Stimulated activated CD8-positive, alpha-beta memory T cell treated with anti-CD3 and anti-CD28 coated beads, Interleukin-15, amount 100 ng/mL, for 48 hours (primary cell): ENCODE measurements around the gene ETV6.
"Not testable (repeated sequence)": the region's sequence is repeated elsewhere in the genome, so short reads cannot be mapped to it uniquely, and the experiment has no call there.

Experiments used
- DNase-seq, 2 donors: peaks; one replicate each; pipeline ENCODE4 v3.0.0-alpha.2; 2020; ENCODE audit warnings: low read depth in 2 of 2

The ETV6 gene

DNA sequence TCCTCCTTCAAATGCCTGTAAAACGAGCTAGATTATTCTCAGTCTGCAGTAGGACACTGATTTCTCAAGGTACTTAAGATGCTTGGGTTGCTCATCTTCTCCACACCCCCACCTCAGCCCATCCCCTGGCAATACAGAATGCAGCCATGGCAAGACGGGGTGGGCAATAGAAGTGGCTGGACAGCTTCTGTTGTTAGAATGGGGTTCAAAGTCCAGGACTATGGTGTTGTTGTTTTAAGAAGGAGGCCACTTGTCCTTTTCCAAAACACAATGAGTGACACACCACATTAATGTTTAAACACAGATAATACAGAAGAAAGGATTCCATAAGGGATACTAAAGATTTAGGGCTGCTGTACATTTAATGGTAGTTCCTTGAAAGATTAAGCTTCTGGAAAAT, 232.4 kb downstream of the ETV6 start:
- no peak for DNase-seq

DNA sequence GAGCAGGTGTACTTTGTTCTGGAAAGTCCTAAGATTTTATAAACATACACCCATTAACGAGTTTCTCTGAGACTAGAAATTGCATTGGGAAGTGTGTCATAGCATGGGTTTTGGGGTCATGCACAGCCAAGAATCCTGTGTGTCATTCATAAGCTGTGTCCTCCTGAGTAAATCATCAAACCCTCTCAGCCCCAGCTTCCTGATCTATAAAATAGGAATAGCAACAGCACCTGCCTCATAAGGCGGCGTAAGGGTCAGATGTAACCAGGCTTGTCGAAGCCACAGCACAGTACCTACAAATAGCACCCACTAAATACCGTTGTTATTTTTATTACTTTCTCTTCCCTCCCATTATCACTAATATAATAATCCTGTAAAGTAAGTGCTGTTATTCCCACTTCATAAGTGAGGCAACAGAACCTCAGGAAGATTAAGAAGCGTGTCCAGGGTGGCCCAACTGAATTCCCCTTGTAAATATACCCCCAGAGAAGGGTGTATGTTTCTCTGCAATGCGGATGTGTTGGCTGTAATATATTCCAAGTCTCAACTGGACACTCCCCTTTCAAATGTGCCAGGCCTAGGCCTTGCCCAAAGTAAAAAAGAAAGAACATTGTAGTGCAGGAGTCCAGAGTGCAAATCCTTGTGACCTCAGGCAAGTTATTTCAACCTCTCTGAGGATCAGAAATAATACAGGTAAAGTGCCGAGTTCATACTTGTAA, 233.0 kb downstream of the ETV6 start:
- no peak for DNase-seq

DNA sequence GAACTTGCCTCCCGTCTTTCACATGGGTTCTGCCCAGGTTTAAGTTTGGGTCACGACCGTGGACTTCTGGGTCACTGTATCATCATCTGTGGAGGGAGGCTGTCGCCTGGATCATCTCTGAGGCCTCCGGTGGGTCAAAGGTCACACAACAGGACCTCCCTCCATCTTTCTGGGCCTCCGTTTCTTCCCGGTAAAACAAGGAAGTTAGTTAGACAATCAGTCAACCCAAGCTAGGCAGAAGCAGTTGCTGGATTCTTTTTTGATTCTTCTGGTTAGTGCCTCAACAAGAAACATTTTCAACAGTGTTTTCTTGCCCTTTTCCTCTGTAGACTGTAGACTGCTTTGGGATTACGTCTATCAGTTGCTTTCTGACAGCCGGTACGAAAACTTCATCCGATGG, 234.6 kb downstream of the ETV6 start:
- no peak for DNase-seq

DNA sequence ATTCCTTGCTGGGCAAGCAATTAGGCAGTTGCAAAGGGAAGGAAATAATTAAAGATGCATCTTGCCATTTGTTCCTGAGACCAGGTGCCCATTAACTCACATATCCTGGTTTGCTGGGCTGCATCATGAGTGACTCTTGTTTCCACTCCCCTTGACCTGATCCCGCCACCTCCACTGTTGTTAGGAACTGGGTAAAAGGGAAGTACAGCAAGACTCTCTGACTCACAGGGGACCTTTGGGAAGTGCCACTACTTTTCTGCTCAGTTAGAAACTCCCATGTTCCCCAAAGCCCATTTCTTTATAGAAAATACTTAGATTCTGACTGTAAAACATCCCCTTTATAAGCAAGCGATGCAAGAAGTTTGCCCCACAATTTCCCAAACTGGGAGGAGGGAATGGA, 235.2 kb downstream of the ETV6 start:
- DNase-seq: no peak

DNA sequence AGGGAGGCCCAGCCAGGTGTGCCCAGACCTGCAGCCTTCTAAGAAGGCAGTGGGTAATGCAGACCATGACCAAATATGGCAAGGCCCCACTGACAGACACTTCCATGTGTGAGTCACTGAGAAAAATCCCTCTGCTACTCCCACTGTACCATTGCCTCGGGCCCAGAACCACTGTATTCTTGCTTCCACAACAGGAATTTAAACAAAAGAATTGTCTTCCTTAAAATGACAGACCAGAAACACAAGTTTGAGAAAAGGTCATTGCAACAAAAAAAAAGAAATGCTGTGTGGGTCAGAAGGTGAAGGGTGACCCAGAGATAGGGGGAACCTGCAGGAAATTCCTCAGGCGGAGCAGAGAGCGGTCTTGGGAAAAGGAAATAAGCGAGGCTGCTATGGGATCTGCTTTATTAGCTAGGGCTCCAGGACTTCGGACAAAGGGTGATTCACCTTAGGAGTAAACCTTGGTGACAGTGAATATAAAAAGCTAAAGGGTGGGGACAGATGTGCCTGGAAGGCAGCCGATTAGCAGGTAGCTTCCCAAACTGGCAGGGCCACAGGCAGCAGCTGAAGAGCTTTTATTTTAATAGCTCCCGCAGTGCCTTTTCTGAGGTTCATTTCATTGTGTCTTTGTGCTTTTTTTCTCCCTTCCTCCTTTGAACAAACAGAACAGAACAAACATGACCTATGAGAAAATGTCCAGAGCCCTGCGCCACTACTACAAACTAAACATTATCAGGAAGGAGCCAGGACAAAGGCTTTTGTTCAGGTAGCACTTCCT, 236.0 kb downstream of the ETV6 start:
- no peak for DNase-seq

DNA sequence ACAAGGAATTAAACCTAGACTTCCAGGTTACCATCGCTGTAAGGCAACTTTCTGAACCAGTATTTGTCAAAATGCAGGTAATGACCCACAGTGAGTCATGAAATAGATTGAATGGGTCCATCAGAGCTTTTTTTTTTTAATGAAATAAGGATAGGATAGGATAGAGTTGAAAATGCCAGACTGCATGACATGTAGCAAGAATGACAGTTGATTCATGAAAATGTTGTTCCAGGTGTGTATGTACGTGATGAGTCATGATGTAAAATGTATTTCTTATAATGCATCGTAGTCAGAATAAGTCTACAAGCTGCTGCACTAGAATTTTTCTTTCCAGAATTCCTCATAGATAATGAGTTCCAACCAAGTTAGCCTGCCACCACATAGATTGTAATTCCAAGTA, 236.9 kb downstream of the ETV6 start:
- DNase-seq: no peak

DNA sequence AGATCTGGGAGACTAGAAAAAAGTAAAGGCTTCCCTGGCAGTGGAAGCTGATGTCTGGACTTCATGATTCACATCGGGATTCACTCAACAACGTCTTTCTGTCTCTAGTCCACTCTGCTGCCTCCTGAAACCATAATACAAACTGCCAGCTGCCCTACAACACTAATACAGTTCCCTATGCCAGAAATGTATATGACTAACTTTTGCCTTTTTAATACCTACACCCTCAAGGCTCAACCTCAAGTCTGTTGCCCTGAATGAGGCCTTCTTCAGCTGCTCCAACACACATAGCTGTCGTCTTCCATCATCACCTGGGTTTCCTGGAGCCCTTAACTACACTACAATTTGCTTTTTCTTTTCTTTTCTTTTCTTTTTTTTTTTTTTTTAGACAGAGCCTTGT, 238.6 kb downstream of the ETV6 start:
- DNase-seq: no peak

DNA sequence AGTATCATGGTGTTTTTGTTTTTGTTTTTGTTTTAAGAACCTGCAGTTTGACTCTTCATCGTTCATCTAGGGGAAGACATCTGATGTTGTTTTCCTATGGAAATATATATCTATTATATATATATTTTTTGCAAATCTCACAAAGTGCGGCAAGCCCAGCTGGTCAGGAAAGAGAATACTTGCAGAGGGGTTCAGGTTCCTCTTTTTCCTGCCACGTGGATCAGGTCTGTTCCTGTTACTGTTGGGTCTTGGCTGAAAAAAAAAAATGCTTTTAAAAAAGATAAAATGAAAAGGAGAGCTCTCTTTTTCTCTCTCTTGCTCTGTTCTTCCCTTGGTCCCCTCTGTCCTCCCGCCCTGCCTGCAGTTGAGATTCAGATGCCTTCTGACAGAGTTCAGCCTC, 241.9 kb downstream of the ETV6 start:
- no peak for DNase-seq

DNA sequence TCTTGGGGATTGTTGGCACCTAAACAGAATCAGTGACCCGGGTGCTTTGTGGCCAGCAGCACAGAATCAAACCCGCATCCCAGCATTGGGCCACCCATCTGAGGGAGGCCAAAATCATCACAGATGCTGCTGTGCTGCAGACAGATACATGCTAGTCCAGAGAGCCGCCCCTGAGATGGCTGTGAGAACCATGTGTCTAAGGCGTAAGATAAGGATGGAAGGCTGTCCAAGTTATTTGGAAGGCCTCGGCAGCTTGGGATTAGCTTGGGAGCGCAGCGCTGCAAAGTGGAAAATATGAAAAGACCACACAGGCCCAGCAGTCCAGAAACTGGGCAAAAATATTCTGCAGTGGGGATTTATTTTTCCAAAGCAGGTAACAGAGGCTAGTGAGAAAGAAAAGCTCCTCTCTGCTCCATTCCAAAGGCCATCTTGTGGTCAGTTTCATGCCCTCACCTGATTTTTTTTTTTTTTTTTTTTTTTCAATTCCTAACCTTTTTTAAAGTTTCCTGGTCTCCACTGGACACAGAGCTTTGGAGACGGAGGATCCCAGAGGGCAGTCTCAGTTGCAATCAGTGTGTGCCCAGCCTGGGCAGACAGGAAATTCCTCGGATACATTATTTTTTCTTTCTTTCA, 242.4 kb downstream of the ETV6 start:
- DNase-seq: no peak

DNA sequence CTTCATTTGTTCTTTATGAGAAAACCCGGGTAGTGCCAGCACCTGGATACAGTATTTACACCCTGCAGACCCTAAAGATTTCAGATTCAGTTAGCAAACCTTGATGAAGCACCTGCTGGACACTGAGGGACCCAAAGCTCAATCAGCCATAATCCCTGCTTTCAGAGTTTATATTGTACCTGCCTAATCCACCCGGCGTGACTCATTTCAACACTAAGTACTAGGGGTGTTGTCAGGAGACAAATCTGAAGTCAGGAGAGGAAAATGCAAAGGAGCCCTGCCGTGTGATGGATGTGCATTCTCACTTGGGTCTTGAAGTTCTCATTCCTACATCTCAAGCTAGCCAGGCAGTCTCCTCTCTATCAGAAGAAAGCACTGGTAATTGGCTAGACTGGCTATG, 244.5 kb downstream of the ETV6 start:
- no peak for DNase-seq

DNA sequence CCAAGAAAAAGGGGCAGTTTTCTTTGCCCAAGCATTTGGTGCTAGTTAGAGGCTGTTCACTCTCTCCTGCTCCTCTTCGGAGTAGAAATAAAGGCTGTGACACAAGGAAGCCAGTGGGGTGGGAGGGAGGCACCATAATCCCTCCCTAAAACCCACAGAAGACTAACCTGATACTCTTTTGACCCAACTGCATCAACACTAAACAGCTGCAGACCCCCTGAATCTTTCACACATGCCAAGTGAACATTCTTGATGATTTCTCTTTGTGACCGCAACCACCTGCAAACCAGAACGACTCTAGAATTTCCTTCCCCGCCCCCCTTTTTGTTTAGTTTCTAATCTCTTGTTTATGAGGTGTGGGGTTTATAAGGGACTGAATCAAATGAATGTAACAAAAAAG, 245.4 kb downstream of the ETV6 start:
- no peak for DNase-seq

DNA sequence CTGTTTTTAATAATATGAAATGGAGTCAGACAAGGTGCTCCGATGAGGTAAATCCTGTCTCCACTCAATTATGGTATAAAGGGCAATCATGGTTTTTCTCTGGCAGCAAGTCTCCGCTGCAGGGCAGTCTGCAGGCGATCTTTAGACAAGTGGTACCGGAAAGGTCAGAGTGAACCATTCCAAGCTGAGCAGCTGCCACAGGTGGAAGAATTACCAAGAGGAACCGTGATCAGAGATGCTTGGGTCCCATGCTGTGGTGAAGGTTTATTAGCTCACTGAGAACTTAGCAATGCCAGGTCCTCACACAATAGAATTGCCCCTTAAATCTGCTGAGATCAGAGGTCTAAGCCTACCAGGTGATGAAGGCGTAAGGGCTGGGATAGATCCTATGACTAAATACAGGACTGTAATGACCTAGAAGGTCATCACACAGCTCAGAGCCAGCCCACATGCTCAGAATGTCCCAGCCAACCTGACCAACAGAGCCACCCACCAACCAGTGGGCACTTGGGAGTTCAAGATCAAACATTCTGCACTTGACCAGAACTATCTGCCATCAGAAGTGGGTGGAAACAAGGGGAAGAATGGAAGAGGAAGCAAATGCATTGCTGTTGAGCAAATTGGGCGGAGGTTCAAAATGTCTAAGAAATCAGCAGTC, 246.1 kb downstream of the ETV6 start:
- no peak for DNase-seq

DNA sequence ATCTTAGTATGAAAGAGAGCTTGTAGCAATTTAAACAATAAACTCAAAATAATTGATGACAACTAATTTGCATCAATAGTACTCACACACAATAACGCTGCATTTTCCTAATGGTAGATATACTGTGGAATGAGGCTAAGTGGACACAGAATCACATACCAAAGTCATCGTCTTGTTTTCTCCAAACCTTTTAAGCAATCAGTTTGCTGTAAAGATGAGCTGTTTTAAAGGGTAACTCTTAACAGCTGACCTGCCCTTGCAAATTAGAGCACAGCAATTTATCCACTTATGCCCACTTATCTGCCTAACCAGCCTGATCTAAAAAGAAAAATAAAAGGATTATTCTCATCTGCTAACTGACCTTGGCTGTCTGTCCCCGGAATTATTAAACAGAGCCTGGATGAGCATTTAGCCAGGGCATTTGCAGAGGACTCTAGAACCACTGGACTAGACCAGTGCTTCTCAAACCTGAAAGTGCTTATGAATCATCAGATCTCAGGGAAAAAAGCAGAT, 247.0 kb downstream of the ETV6 start:
- DNase-seq: no peak

DNA sequence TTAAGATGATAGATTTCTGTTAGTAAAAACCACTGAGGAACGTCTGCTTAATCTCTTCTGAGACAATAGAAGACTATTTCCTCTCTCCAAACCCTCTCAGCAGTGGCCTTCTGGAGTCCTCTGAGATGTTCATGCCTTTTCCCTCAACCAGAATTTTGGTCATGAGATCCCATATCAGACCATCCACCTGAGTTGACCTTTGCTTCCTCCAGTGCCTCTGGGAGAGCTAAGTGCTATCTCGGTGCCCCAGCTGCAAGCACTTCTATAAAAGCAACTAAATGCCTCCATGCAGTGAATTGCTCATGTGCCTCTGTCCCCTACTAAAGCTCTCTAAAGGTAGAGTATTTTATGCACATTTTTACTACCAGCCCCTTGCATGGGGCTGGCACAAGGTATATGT, 248.4 kb downstream of the ETV6 start:
- DNase-seq: no peak

DNA sequence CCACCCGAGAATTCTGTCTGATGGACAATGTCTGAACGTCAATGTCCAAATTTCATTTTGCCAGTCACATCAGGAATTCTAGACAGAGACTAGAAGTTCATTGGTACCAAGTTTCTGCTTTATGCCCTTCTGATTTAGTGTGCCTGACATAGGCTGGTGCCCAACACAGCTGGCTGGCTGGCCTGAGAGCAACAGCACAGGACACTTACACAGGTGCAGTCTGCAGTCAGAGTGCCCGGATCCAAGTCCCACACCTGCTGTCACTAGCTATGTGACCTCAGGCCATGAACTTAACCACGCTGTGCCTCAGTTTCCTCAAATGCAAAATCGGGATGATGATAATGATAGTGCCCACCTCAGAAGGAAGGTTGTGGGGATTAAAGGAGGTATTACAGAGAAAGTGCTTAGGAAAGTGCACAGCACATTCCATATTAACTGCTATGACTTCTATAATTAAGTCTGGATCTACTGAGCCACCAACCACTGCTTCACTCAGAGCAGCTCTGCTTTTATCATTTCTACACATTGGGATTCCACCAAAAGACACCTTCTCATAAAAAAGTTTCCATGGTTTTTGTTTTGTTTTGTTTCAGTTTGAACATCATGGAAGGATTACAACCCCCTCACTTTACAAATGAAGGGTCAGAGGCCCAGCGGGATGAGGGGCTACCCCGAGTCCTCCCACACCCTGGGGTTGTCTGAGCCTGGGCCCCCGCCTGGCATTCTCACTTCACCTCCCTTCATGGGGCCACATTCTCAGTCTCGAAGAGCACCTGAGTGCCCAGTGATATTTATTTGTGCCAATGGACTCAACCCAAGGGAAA, 252.4 kb downstream of the ETV6 start:
- DNase-seq: peak; percentile 25 to 46

DNA sequence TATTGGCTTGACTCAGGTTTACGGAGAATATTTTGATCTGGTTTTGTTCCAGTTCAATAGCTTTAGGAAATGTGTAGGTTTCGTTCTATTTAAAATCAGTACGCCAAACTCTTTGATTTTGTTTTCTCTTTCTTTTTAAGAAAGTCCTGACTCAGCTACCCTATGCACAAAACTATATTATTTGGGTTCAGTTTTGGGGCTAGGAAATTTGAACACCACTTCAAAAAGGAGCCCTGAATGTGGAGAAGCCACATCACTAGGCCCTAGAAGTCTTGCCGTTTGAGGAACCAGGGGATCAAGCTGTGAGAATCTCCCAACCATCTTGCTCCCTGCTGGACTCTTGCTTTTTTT, 253.0 kb downstream of the ETV6 start:
- DNase-seq: no peak

DNA sequence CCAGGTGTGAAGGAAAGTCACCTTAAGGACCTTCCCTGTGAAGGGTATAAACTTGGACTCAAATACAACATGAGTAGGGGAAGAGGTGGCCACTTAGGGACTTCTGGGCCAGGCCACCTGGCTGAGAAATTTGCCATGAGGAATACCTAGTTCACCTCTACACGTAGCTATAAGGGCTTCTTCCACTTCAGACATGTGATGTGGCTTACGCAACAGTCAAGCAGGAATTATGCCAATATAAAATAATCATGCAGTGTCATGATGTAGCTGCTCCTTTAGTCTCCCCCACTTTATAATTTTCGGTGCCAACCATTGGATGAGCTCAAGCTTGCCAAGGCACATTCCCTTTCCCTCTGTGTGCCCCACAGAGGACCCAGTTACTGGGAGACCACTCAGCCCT, 254.7 kb downstream of the ETV6 start:
- DNase-seq: no peak

DNA sequence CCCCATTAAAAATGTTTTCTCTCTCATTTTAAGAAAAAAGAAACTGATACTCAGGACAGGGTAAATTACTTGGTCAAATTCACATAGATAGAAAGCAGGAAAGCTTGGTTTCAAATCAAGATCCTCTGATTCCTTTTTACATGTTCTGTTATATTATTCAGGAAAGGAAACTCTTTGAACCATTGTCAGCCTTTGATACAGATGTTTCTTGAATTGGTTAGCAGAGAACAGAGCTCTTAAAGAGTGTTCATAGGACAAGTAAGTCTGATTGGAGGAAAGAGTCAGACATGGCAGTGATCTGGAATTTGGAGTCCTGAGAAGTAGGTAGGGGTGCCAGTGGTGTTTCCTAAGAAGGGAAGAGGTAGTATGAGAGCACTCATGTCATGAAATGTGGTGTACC, 256.1 kb downstream of the ETV6 start:
- no peak for DNase-seq

DNA sequence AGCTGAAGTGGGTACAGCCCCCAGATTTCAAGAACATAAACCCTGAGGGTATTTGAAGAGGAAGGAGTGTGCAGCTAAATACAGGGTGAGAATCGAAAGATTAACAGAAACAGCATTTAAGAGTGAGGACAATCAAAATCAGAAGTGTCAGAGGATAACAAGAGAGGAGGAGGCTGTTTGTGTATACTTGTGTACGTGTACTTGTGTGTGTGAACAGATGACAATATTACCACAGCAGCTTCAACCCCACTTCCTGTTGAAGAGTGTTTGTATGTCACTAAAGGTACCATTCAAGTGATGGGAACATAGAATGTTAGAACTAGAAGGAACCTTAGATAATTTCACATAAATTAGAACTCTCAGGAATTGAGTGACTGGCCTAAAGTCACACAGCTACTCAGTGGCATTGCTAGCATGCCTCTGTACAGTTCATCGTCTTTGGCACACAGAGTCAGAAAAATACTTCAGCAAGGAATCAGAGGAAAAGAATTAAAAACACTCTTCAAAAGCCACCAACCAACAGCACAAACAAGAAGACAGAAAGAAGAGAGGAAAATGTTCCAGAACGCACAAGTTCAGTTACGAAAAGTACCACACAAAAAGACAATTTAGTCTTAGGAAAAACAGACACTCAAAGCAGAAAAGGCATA, 256.9 kb downstream of the ETV6 start:
- no peak for DNase-seq

DNA sequence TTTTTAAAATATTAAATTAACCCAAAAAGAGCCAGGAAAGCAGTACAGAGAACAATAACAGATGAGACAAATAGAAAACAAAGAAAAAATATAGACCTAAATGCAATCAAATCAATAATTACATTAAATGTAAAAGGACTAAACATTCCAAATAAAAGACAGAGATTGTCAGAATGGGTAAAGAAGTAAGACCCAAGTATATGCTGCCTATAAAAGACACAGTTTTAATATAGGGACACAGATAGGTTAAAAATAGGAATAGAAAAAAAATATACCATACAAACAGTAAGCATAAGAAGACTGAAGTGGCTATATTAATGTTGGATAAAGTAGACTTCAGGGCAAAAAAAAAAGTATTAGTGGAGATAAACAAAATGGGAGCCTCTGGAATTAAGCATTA, 258.2 kb downstream of the ETV6 start:
- DNase-seq: no peak

DNA sequence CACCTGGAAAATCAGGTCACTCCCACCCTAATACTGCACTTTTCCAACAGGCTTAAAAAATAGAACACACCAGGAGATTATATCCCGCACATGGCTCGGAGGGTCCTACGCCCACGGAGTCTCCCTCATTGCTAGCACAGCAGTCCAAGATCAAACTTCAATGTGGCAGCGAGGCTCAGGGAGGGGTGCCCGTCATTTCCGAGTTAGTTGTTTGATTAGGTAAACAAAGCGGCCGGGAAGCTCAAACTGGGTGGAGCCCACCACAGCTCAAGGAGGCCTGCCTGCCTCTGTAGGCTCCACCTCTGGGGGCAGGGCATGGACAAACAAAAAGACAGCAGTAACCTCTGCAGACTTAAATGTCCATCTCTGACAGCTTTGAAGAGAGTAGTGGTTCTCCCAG, 259.9 kb downstream of the ETV6 start:
- DNase-seq: not testable (repeated sequence)
